22Rv1 (cell line): ENCODE measurements around the gene ZEB1.

ENCODE experiments used
- CTCF ChIP-seq: fragments of 450-650 bp; IDR thresholded peaks from 2 replicates; pipeline ENCODE4 v1.5.1; 2017; ENCODE audit warnings: mild to moderate bottlenecking
- ZFX ChIP-seq: fragments of 450-650 bp; IDR thresholded peaks from 2 replicates; pipeline ENCODE4 v1.6.1; 2017; ENCODE audit warnings: antibody characterized with exemption, borderline replicate concordance

- TF ChIP-seq CTCF (no peak), ZFX (no peak)
Measured at GRCh38 chr10:31350891-31351290, 31.9 kb downstream of the ZEB1 start.
